GM19468 (cell line): Measurements from ENCODE around the gene FOXL2.

Source experiments
- ATAC-seq: cut with Tn5 transposase; IDR thresholded peaks from one replicate; pipeline ENCODE4 v1.9.1; 2021; ENCODE audit warnings: mild to moderate bottlenecking, moderate library complexity, moderate number of reproducible peaks; ENCODE audit not compliant: unreplicated experiment; ENCODE audit errors: extremely low read depth

Gene FOXL2

GRCh38 chr3:138899351-138899991 is 47.5 kb downstream of the FOXL2 start:
- no peak for ATAC-seq

DNA sequence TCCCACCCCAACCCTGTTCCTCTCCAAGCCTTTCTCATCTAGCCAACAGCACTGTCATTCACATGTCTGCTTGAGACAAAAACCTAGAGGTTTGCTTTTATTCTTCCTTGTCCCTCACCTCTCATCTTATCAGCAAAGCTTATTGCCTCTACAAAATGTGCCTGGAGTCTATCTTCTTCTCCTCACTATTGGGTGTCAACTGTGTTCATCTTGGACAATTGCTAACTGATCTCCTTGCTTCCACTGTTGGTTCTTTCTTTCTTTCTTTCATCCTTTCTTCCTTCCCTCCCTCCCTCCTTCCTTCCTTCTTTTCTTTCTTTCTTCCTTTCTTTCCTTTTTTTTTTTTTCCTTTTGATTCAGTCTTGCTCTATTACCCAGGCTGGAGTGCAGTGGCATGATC is 48.2 kb downstream of the FOXL2 start:
- no peak for ATAC-seq

DNA sequence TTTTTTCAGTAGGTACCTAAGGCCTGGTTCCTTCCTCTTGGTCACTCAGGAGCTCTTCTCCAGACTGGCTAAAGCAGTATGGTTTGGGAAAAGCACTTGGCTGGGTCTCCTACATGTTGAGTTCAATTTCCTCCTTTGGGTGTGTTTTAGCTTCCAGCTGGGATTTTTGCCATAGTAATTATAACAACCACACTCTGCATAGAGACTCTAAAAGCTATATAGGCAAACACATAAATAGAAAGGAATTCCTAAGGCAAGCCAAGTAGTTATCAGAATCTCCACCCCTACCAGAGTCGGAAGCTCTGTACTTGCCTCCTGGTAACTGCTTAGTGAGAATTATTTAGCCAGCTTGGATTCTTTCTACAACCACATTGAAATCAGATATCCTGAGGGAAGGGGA is 48.6 kb downstream of the FOXL2 start:
- no peak for ATAC-seq
